Endothelial cell of umbilical vein (primary cell): ENCODE results near the gene ARHGDIB. TPM values are rescaled to one million over a fixed set of nuclear protein-coding genes. Genes with fewer than 3 reads are reported as not detected.

Source experiments
- Bru-seq: library from RNA; stranded (reverse); fragments of 400-500 nt; gene quantifications from one replicate; lab custom pipeline; 2021; lab: Mats Ljungman, UMichigan
- BruChase-seq, 2 experiments: library from RNA; stranded (reverse); fragments of 400-500 nt; gene quantifications; one replicate each; lab custom pipeline; 2021; lab: Mats Ljungman, UMichigan
- BruUV-seq: library from RNA; stranded (reverse); fragments of 400-500 nt; replicated peaks from 2 replicates; lab custom pipeline; 2021; lab: Mats Ljungman, UMichigan
- CTCF ChIA-PET: fragments of 300-600, 350-600 bp; sonication (Branson Sonifier 250); formaldehyde crosslinking; loops from one replicate; lab custom pipeline; 2021; ENCODE audit warnings: antibody characterized with exemption, inconsistent platforms; lab: Charles Lee
- POLR2A ChIA-PET: fragments of 300-600, 350-600 bp; sonication (Branson Sonifier 250); formaldehyde crosslinking; loops from one replicate; lab custom pipeline; 2021; ENCODE audit warnings: antibody characterized with exemption, inconsistent platforms; lab: Charles Lee
- DNase-seq: peaks from one replicate; pipeline ENCODE4 v3.0.0-alpha.2; 2011; ENCODE audit warnings: low read depth, low spot score
- FAIRE-seq: peaks from 2 replicates; lab custom pipeline; 2011; peaks lifted over from hg19 to GRCh38; lab: Jason Lieb, UNC
- H2AFZ ChIP-seq: 2 replicates; pipeline ENCODE4 v1.6.0; 2012; ENCODE audit warnings: low read depth, low read length, control low read depth, inconsistent platforms
- H3K27ac ChIP-seq: 2 replicates; pipeline ENCODE4 v1.5.1; 2011; ENCODE audit warnings: low read depth, mild to moderate bottlenecking, control low read depth, low read length, moderate library complexity; ENCODE audit not compliant: insufficient read depth
- H3K27me3 ChIP-seq, 2 experiments: 2 replicates each; pipeline versions ENCODE4 v1.6.0 to v1.6.1; 2011; ENCODE audit warnings: low read length in 2 of 2, mixed read lengths in 1 of 2; ENCODE audit not compliant: control insufficient read depth in 2 of 2, insufficient read depth in 2 of 2
- H3K36me3 ChIP-seq, 2 experiments: 2 replicates in 1 of 2; 3 replicates in 1 of 2; pipeline ENCODE4 v1.5.1; 2011; ENCODE audit warnings: low read length in 2 of 2, mild to moderate bottlenecking in 1 of 2, moderate library complexity in 1 of 2; ENCODE audit not compliant: control insufficient read depth in 2 of 2, insufficient read depth in 2 of 2; ENCODE audit errors: extremely low read depth in 1 of 2
- H3K4me1 ChIP-seq: 3 replicates; pipeline ENCODE4 v1.5.1; 2011; ENCODE audit warnings: mild to moderate bottlenecking, low read length; ENCODE audit not compliant: control insufficient read depth, insufficient read depth; ENCODE audit errors: extremely low read depth
- H3K4me2 ChIP-seq: 2 replicates; pipeline ENCODE4 v1.6.1; 2011; ENCODE audit warnings: low read length, control low read depth, mixed read lengths; ENCODE audit not compliant: insufficient read depth
- H3K4me3 ChIP-seq, 3 experiments: fragments of 200-600 bp in 1 of 3; sonication (generic), shearing (Covaris generic) in 1 of 3; replicated peaks in 1 of 3; 2 replicates each; pipeline ENCODE4 v1.5.1; 2011 to 2016; ENCODE audit warnings: control low read depth in 3 of 3, low read length in 3 of 3, mild to moderate bottlenecking in 2 of 3, inconsistent platforms in 1 of 3, low read depth in 1 of 3, moderate library complexity in 1 of 3; ENCODE audit not compliant: insufficient read depth in 1 of 3
- H3K79me2 ChIP-seq: 2 replicates; pipeline ENCODE4 v1.6.0; 2012; ENCODE audit warnings: low read length, inconsistent platforms; ENCODE audit not compliant: control insufficient read depth, insufficient read depth
- H3K9ac ChIP-seq: replicated peaks from 2 replicates; pipeline ENCODE3; 2011; ENCODE audit warnings: low read length, control low read depth; ENCODE audit not compliant: insufficient read depth; ENCODE audit errors: extremely low read depth
- H3K9me1 ChIP-seq: replicated peaks from 3 replicates; pipeline ENCODE4 v1.6.0; 2011; ENCODE audit warnings: mild to moderate bottlenecking, low read length; ENCODE audit not compliant: control insufficient read depth, insufficient read depth; ENCODE audit errors: extremely low read depth
- H3K9me3 ChIP-seq: replicated peaks from 2 replicates; pipeline ENCODE4 v1.5.1; 2012; ENCODE audit warnings: low read length, inconsistent platforms; ENCODE audit not compliant: control insufficient read depth, insufficient read depth
- H4K20me1 ChIP-seq: replicated peaks from 2 replicates; pipeline ENCODE3; 2011; ENCODE audit warnings: mild to moderate bottlenecking, low read length; ENCODE audit not compliant: control insufficient read depth, insufficient read depth; ENCODE audit errors: extremely low read depth
- CTCF ChIP-seq, 2 donors: IDR thresholded peaks; 1 replicate in 1 of 2; 2 replicates in 1 of 2; pipeline ENCODE4 v1.5.1; 2011; ENCODE audit warnings: low read length in 2 of 2, mild to moderate bottlenecking in 2 of 2, moderate library complexity in 2 of 2, control low read depth in 1 of 2, inconsistent platforms in 1 of 2, low read depth in 1 of 2; ENCODE audit not compliant: insufficient read depth in 1 of 2; ENCODE audit errors: extremely low read depth in 1 of 2
- EZH2 ChIP-seq: IDR thresholded peaks from 2 replicates; pipeline ENCODE4 v1.6.1; 2012; ENCODE audit warnings: borderline replicate concordance, low read depth, mild to moderate bottlenecking, moderate library complexity, low read length, inconsistent platforms; ENCODE audit not compliant: severe bottlenecking
- FOS ChIP-seq: IDR thresholded peaks from 2 replicates; pipeline ENCODE4 v1.6.1; 2011; ENCODE audit warnings: mild to moderate bottlenecking, low read length, moderate library complexity, borderline replicate concordance; ENCODE audit not compliant: insufficient read depth
- GATA2 ChIP-seq: IDR thresholded peaks from 2 replicates; pipeline ENCODE4 v1.7.0; 2011; ENCODE audit warnings: low read depth, mild to moderate bottlenecking, moderate library complexity, mixed read lengths, low read length; ENCODE audit not compliant: insufficient read length, insufficient read depth
- JUN ChIP-seq: IDR thresholded peaks from 2 replicates; pipeline ENCODE4 v1.6.1; 2011; ENCODE audit warnings: borderline replicate concordance, low read depth; ENCODE audit not compliant: insufficient read length, insufficient read depth
- MAX ChIP-seq: IDR thresholded peaks from 2 replicates; pipeline ENCODE4 v1.6.1; 2011; ENCODE audit not compliant: insufficient read depth, insufficient read length
- MYC ChIP-seq: IDR thresholded peaks from one replicate; pipeline ENCODE4 v1.6.1; 2011; ENCODE audit warnings: mild to moderate bottlenecking, low read depth, low read length
- POLR2A ChIP-seq: IDR thresholded peaks from 2 replicates; pipeline ENCODE4 v1.6.1; 2012; ENCODE audit warnings: low read depth, mild to moderate bottlenecking, control low read depth, low read length
- POLR2AphosphoS5 ChIP-seq: IDR thresholded peaks from 2 replicates; pipeline ENCODE4 v1.6.1; 2012; ENCODE audit warnings: low read depth, mild to moderate bottlenecking, control low read depth, low read length, moderate library complexity; ENCODE audit not compliant: insufficient read depth
- dilution Hi-C: fragments of 300-500 bp; cut with MboI; formaldehyde crosslinking; loops from one replicate; pipeline ENCODE4 v1.15.0; 2019; ENCODE audit warnings: low sequenced_read_pairs; ENCODE audit not compliant: extremely low pct_ligation_motif_present
- intact Hi-C: fragments of 100-400 bp; cut with micrococcal nuclease; formaldehyde crosslinking; loops from one replicate; pipeline ENCODE4 v1.10.0; 2022
- long read RNA-seq: library from polyadenylated mRNA; stranded (forward); transcript quantifications from one replicate; pipeline ENCODE4 v2.0.0, GENCODE V29; 2021
- polyA minus RNA-seq, 3 experiments: library from RNA; depleted of rRNA, polyadenylated mRNA; stranded (reverse); fragments of >200 nt; gene quantifications; 1 replicate in 1 of 3; 2 replicates in 2 of 3; pipeline ENCODE4 v1.2.3, GENCODE V29; 2011
- polyA plus RNA-seq, 4 experiments: library from polyadenylated mRNA; depleted of rRNA in 3 of 4; stranded (reverse) in 3 of 4; unstranded in 1 of 4; fragments of >200 nt; gene quantifications; 2 replicates each; pipeline versions ENCODE4 v1.2.1 to v1.2.3, GENCODE V29; 2011 to 2012; ENCODE audit warnings: missing spikeins in 1 of 4
- total RNA-seq: library from RNA; stranded (reverse); gene quantifications from 2 replicates; pipeline ENCODE4 v1.2.3, GENCODE V29; 2021

ARHGDIB gene
- 483 and 550 TPM in 2 replicates for total RNA-seq
- 1,200 and 1,245 TPM in 2 replicates for polyA plus RNA-seq
- 1,171 and 1,649 TPM in 2 replicates for polyA plus RNA-seq (2011; cell fraction: cytosol; rRNA removed)
- 559 and 560 TPM in 2 replicates for polyA plus RNA-seq (2011; cell fraction: nucleus; rRNA removed)
- 796 and 1,005 TPM in 2 replicates for polyA plus RNA-seq (2012)
- polyA minus RNA-seq = 805 and 875 TPM in 2 replicates
- not detected for polyA minus RNA-seq (2011; cell fraction: cytosol; rRNA and poly(A)+ RNA removed)
- polyA minus RNA-seq (2011; cell fraction: nucleus; rRNA and poly(A)+ RNA removed) = 185 and 242 TPM in 2 replicates
- percentile 96 among the genes with signal in this experiment for Bru-seq, nascent RNA
- BruChase-seq, experiment 1, labeled RNA remaining after a 6-hour chase = percentile 96 among the genes with signal in this experiment
- percentile 89 among the genes with signal in this experiment for BruChase-seq, experiment 2, labeled RNA remaining after a 2-hour chase
- long read RNA-seq, transcript ARHGDIB-204 (4 exons, 590 nt) = minor isoform, 21 of 1,651 reads
- long read RNA-seq, transcript ARHGDIB-201 (6 exons, 1,256 nt) = major isoform, 1,532 of 1,651 reads
- long read RNA-seq, transcript ARHGDIB-206 (7 exons, 859 nt) = minor isoform, 18 of 1,651 reads
- long read RNA-seq, partial matches to known transcripts = 41 of 1,651 reads
- long read RNA-seq, other reads (novel, unspliced or antisense) = 39 of 1,651 reads

- TF ChIP-seq MYC (peak; percentile 67), POLR2AphosphoS5 (peak; percentile 60), GATA2 (peak; percentile 98), JUN (peak; percentile 16), CTCF (IDR thresholded peaks at IDR 0.05; ENCODE audit: extremely low read depth in 1 of 2, insufficient read depth in 1 of 2, low read depth in 1 of 2, low read length in 2 of 2) (no peak), FOS (no peak), POLR2A (peak; percentile 41), EZH2 (no peak), MAX (peak; percentile 87)
- Histone ChIP-seq H3K27me3 (no peaks in the 10 kb centered on the region), H3K9me1 (no peaks in the 10 kb centered on the region), H3K27ac (peak within 1 kb of the TSS; percentile 80), H4K20me1 (no peaks in the 10 kb centered on the region), H3K4me3 (peak within 1 kb of the TSS; percentile 57 to 78 (median 64)), H3K79me2 (peaks cover 47% of the 10 kb centered on the region), H3K4me1 (peaks cover 45% of the 10 kb centered on the region), H3K36me3 (no peaks in the 10 kb centered on the region), H3K9me3 (no peaks in the 10 kb centered on the region), H3K9ac (peak within 1 kb of the TSS; percentile 93), H2AFZ (peak within 1 kb of the TSS; percentile 62), H3K4me2 (peak within 1 kb of the TSS; percentile 98)
- dilution Hi-C loops = no loop called here
- ChIA-PET POLR2A (interaction anchor here (1.0 kb wide), 1 partner anchor 13 kb away, joined by 3 read pairs; no protein-coding TSS in a partner anchor), CTCF (interaction anchor here (0.6 to 1.5 kb wide), 4 partner anchors 14 to 116 kb away, joined by 3 to 6 read pairs (median 4); no protein-coding TSS in a partner anchor)
- intact Hi-C loops = loop anchor here (1.0 to 2.0 kb wide), 8 partner anchors 9 to 187 kb away; partner anchors contain the start of genes C12orf60, MGP and WBP11
- BruUV-seq = no TSS peak
- peak; percentile 90 for DNase-seq
- peak; percentile 87 for FAIRE-seq
Measured at GRCh38 chr12:14961466-14962152, at the start of gene ARHGDIB. Gene ARHGDIB, minus strand, starts transcription at chr12:14961601. Its CDS starts 10,889 bp downstream, at chr12:14950712.
